ENCODE data around the gene RYR3. TPM values are rescaled to one million over a fixed set of nuclear protein-coding genes. Genes with fewer than 3 reads are reported as not detected.

RYR3 gene
- total and polyA plus RNA-seq, 10 of the 15 experiments (the other 5 are each of a cell fraction or from before 2014, with no cell fraction given), result under 0.01 to 0.44 (median 0.16) TPM; not detected in 5

DNA sequence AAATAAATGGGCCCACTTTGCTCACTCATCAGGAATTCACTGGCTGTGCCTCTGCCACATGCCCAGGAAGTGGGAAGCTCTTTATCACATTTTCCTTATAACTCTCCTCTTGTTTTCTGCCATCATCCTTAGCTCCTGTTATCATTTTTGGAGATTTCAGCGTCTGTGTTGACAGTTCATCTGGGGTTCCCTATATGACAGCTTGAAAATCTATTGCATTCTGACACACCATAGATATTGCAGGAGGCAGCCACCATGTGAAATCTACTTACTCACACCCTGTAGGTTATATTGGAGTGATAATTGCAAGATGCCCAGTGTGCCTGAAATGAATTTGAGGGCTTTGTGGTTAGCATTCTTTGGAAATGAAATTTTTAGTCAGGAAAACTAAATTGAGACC lies 132.9 kb downstream of the RYR3 start:
- H3K4me1 ChIP-seq (ENCODE audit: control insufficient read depth, insufficient read depth, low read length), result no peaks in the 10 kb centered on the region
- H3K4me3 ChIP-seq, result no peak overlapping the region
- H3K27ac ChIP-seq (ENCODE audit: control insufficient read depth, insufficient read depth), result no peak overlapping the region
- H3K79me2 ChIP-seq (ENCODE audit: control insufficient read depth, insufficient read depth, low read length), result no peaks in the 10 kb centered on the region
- ATAC-seq, result no peak
- ChIA-PET SMC1A (ENCODE audit: uncharacterized antibody, unreplicated experiment) (no interaction called here), CTCF (interaction anchor here (1.0 kb wide), 1 partner anchor 135 kb away, joined by 4 read pairs; no protein-coding TSS in a partner anchor), RAD21 (ENCODE audit: unreplicated experiment) (interaction anchor here (1.6 kb wide), 1 partner anchor 130 kb away, joined by 3 read pairs; no protein-coding TSS in a partner anchor), POLR2A (no interaction called here)
- in situ Hi-C loops (cut with MboI) (no loop called here), intact Hi-C loops (cut with micrococcal nuclease; ENCODE audit: unreplicated experiment) (no loop called here)
- H3K4me2 ChIP-seq (ENCODE audit: control insufficient read depth, insufficient read depth), result no peak overlapping the region
- no peak for FAIRE-seq
- H3K9ac ChIP-seq (ENCODE audit: control insufficient read depth, insufficient read depth, low read length), result no peak overlapping the region
- TF ChIP-seq SIN3A (IDR thresholded peaks at IDR 0.05; ENCODE audit: low read depth, low read length) (no peak), ZNF207 (IDR thresholded peaks at IDR 0.05; ENCODE audit: borderline replicate concordance) (no peak), CEBPB (IDR thresholded peaks at IDR 0.05; ENCODE audit: borderline replicate concordance in 1 of 2, low read depth in 2 of 2, low read length in 2 of 2) (no peak), RBBP5 (conservative IDR thresholded peaks at IDR 0.05) (no peak), ETV6 (conservative IDR thresholded peaks at IDR 0.05 in 1 of 2, IDR thresholded peaks at IDR 0.05 in 1 of 2; ENCODE audit: borderline replicate concordance in 1 of 2, low read depth in 1 of 2) (no peak), KLF5 (IDR thresholded peaks at IDR 0.05; ENCODE audit: partially characterized antibody) (no peak), MEF2A (IDR thresholded peaks at IDR 0.05; ENCODE audit: insufficient read depth, low read depth, low read length) (no peak), ESRRA (IDR thresholded peaks at IDR 0.05; ENCODE audit: low read length) (no peak)
- TF ChIP-seq, protein P1, sequence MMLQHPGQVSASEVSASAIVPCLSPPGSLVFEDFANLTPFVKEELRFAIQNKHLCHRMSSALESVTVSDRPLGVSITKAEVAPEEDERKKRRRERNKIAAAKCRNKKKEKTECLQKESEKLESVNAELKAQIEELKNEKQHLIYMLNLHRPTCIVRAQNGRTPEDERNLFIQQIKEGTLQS (IDR thresholded peaks at IDR 0.05; ENCODE audit: borderline replicate concordance, extremely low read depth, low read depth, low read length), result no peak
- no peaks in the 10 kb centered on the region for H3K36me3 ChIP-seq (ENCODE audit: control insufficient read depth in 2 of 2, insufficient read depth in 2 of 2, low read length in 1 of 2)
- no peak for DNase-seq (ENCODE audit: low read depth, low spot score)
- H3K9me3 ChIP-seq (replicated peaks; ENCODE audit: control insufficient read depth, insufficient read depth, low read length), result no peaks in the 10 kb centered on the region
- peaks cover 0 to 2% of the 10 kb centered on the region in 2 experiments; a peak in 1 of 4 replicates for H3K27me3 ChIP-seq (replicated peaks in 1 of 2; ENCODE audit: control insufficient read depth in 2 of 2, insufficient read depth in 2 of 2, low read length in 1 of 2)
- H2AFZ ChIP-seq (ENCODE audit: control insufficient read depth, low read depth, low read length), result no peak overlapping the region
- 0% methylated on average over 1 of the region's 1 CpG for WGBS (ENCODE audit: insufficient coverage, insufficient replicate concordance, low lambda C conversion rate, missing lambda C conversion rate)
- BruUV-seq (replicated peaks), result no TSS peak
- H4K20me1 ChIP-seq (ENCODE audit: control insufficient read depth, insufficient read depth), result no peaks in the 10 kb centered on the region
